Cardiac fibroblast (primary cell): Measurements from ENCODE around the gene FRMD7.
"Not testable (repeated sequence)": the region's sequence is repeated elsewhere in the genome, so short reads cannot be mapped to it uniquely, and the experiment has no call there.

Experiments
- DNase-seq, 2 donors: peaks; one replicate each; pipeline versions ENCODE4 v3.0.0 to v3.0.0-alpha.2; 2010; ENCODE audit warnings: low read depth in 2 of 2
- H3K4me3 ChIP-seq, 2 donors: replicated peaks in 1 of 2; 1 replicate in 1 of 2; 2 replicates in 1 of 2; pipeline ENCODE4 v1.5.1; 2011; ENCODE audit warnings: low read depth in 2 of 2, low read length in 2 of 2, mild to moderate bottlenecking in 2 of 2, moderate library complexity in 1 of 2
- CTCF ChIP-seq: IDR thresholded peaks from one replicate; pipeline ENCODE4 v1.5.1; 2011; ENCODE audit warnings: low read depth, mild to moderate bottlenecking, low read length, inconsistent platforms

The FRMD7 gene

GRCh38 chrX:132127743-132128142 lies at the start of gene FRMD7:
Gene FRMD7, minus strand, starts transcription at chrX:132128020. Its CDS starts 176 bp downstream, at chrX:132127844.
- peak in 1 of 2 donors; percentile 10 for DNase-seq
- TF ChIP-seq CTCF = no peak
- no peak within 1 kb of the TSS for H3K4me3 ChIP-seq

- no peak for TF ChIP-seq CTCF
- H3K4me3 ChIP-seq = no peak overlapping the region
- no peak for DNase-seq
Observed at GRCh38 chrX:132173647-132174046, 45.8 kb upstream of the FRMD7 start.

- no peak for TF ChIP-seq CTCF
- DNase-seq = no peak
Observed at GRCh38 chrX:132171881-132172280, 44.1 kb upstream of the FRMD7 start.

GRCh38 chrX:132171478-132171877 lies 43.7 kb upstream of the FRMD7 start:
- DNase-seq = peak; percentile 3 to 5
- no peak for TF ChIP-seq CTCF
- H3K4me3 ChIP-seq = no peak overlapping the region

More at GRCh38 chrX:132171881-132172280, 44.1 kb upstream of the FRMD7 start:
- no peak overlapping the region for H3K4me3 ChIP-seq

- no peak for DNase-seq
- TF ChIP-seq CTCF = no peak
Observed at GRCh38 chrX:132169554-132169953, 41.7 kb upstream of the FRMD7 start.

GRCh38 chrX:132165651-132166050 lies 37.8 kb upstream of the FRMD7 start:
- H3K4me3 ChIP-seq = no peak overlapping the region
- peak in 1 of 2 donors; percentile 9 for DNase-seq
- no peak for TF ChIP-seq CTCF

More at GRCh38 chrX:132169554-132169953, 41.7 kb upstream of the FRMD7 start:
- H3K4me3 ChIP-seq = no peak overlapping the region

GRCh38 chrX:132165005-132165404 lies 37.2 kb upstream of the FRMD7 start:
- no peak for TF ChIP-seq CTCF
- no peak overlapping the region for H3K4me3 ChIP-seq
- DNase-seq = no peak

- not testable (repeated sequence) for DNase-seq, H3K4me3 ChIP-seq
Observed at GRCh38 chrX:132163094-132163493, 35.3 kb upstream of the FRMD7 start.
